ENCODE data around the gene ZNF253. TPM values are rescaled to one million over a fixed set of nuclear protein-coding genes. Genes with fewer than 3 reads are reported as not detected.
"Not testable (repeated sequence)": the region's sequence is repeated elsewhere in the genome, so short reads cannot be mapped to it uniquely, and the experiment has no call there.

ZNF253 gene
- total and polyA plus RNA-seq, 9 donors: 7.4 to 15.5 (median 11.4) TPM

GRCh38 chr19:19884583-19884982, 18.9 kb downstream of the ZNF253 start:
- no peak for DNase-seq
- Histone ChIP-seq H3K4me3 (ENCODE audit: low read length) (no peak overlapping the region), H3K4me1 (ENCODE audit: control insufficient read depth, insufficient read depth, low read length) (no peaks in the 10 kb centered on the region), H3K27ac (ENCODE audit: low read length) (no peak overlapping the region), H3K9me3 (replicated peaks; ENCODE audit: control insufficient read depth, low read depth, low read length) (peaks cover 27% of the 10 kb centered on the region), H3K36me3 (ENCODE audit: control insufficient read depth, insufficient read depth, low read length) (peaks cover 28% of the 10 kb centered on the region), H3K27me3 (ENCODE audit: control insufficient read depth, insufficient read depth, low read length) (no peaks in the 10 kb centered on the region)
- no CpG with 5 or more reads among the region's 1 CpG for WGBS (ENCODE audit: insufficient coverage)

GRCh38 chr19:19892055-19892941, 26.6 kb downstream of the ZNF253 start:
- not testable (repeated sequence) for H3K4me3 ChIP-seq (ENCODE audit: low read length)
- peaks cover 20% of the 10 kb centered on the region for H3K36me3 ChIP-seq (ENCODE audit: control insufficient read depth, insufficient read depth, low read length)

GRCh38 chr19:19900139-19900728, 34.6 kb downstream of the ZNF253 start:
- DNase-seq: peak; percentile 69
- peak overlapping the region; percentile 99 for H3K27ac ChIP-seq (ENCODE audit: low read length)
- 0% methylated on average over 1 of the region's 9 CpGs for WGBS (ENCODE audit: insufficient coverage)
- peaks cover 5% of the 10 kb centered on the region for H3K4me1 ChIP-seq (ENCODE audit: control insufficient read depth, insufficient read depth, low read length)
- H3K27me3 ChIP-seq (ENCODE audit: control insufficient read depth, insufficient read depth, low read length): no peaks in the 10 kb centered on the region
- H3K4me3 ChIP-seq (ENCODE audit: low read length): peak overlapping the region; percentile 84
- peaks cover 4% of the 10 kb centered on the region for H3K36me3 ChIP-seq (ENCODE audit: control insufficient read depth, insufficient read depth, low read length)
- peaks cover 14% of the 10 kb centered on the region for H3K9me3 ChIP-seq (replicated peaks; ENCODE audit: control insufficient read depth, low read depth, low read length)

More at GRCh38 chr19:19892055-19892941, 26.6 kb downstream of the ZNF253 start:
- not testable (repeated sequence) for H3K27me3 ChIP-seq (ENCODE audit: control insufficient read depth, insufficient read depth, low read length); H3K4me1 ChIP-seq (ENCODE audit: control insufficient read depth, insufficient read depth, low read length); H3K27ac ChIP-seq (ENCODE audit: low read length); DNase-seq
- H3K9me3 ChIP-seq (replicated peaks; ENCODE audit: control insufficient read depth, low read depth, low read length): peaks cover 62% of the 10 kb centered on the region
- WGBS (ENCODE audit: insufficient coverage): no CpG with 5 or more reads among the region's 3 CpGs

GRCh38 chr19:19900729-19901444, 35.2 kb downstream of the ZNF253 start, which contains the start of gene ZNF93:
TSS of gene ZNF93 (plus strand) at chr19:19900946. CDS start at chr19:19901089, 143 bp downstream.
- Histone ChIP-seq H3K27me3 (ENCODE audit: control insufficient read depth, insufficient read depth, low read length) (no peaks in the 10 kb centered on the region), H3K4me3 (ENCODE audit: low read length) (peak within 1 kb of the TSS; percentile 84), H3K27ac (ENCODE audit: low read length) (peak within 1 kb of the TSS; percentile 99), H3K9me3 (replicated peaks; ENCODE audit: control insufficient read depth, low read depth, low read length) (peaks cover 11% of the 10 kb centered on the region), H3K4me1 (ENCODE audit: control insufficient read depth, insufficient read depth, low read length) (peaks cover 5% of the 10 kb centered on the region), H3K36me3 (ENCODE audit: control insufficient read depth, insufficient read depth, low read length) (peaks cover 4% of the 10 kb centered on the region)
- peak; percentile 99 for DNase-seq
- 0% methylated on average over 29 of the region's 35 CpGs for WGBS (ENCODE audit: insufficient coverage)

GRCh38 chr19:19907551-19907950, 41.9 kb downstream of the ZNF253 start:
- not testable (repeated sequence) for H3K36me3 ChIP-seq (ENCODE audit: control insufficient read depth, insufficient read depth, low read length); H3K4me3 ChIP-seq (ENCODE audit: low read length); H3K27me3 ChIP-seq (ENCODE audit: control insufficient read depth, insufficient read depth, low read length); H3K9me3 ChIP-seq (replicated peaks; ENCODE audit: control insufficient read depth, low read depth, low read length); H3K4me1 ChIP-seq (ENCODE audit: control insufficient read depth, insufficient read depth, low read length); H3K27ac ChIP-seq (ENCODE audit: low read length); DNase-seq
- WGBS (ENCODE audit: insufficient coverage): no CpG with 5 or more reads among the region's 3 CpGs

GRCh38 chr19:19909654-19910053, 44.0 kb downstream of the ZNF253 start:
- Histone ChIP-seq H3K27me3 (ENCODE audit: control insufficient read depth, insufficient read depth, low read length) (no peaks in the 10 kb centered on the region), H3K9me3 (replicated peaks; ENCODE audit: control insufficient read depth, low read depth, low read length) (no peaks in the 10 kb centered on the region), H3K36me3 (ENCODE audit: control insufficient read depth, insufficient read depth, low read length) (peaks cover 3% of the 10 kb centered on the region), H3K4me1 (ENCODE audit: control insufficient read depth, insufficient read depth, low read length) (no peaks in the 10 kb centered on the region), H3K4me3 (ENCODE audit: low read length) (no peak overlapping the region), H3K27ac (ENCODE audit: low read length) (no peak overlapping the region)
- no peak for DNase-seq
- WGBS (ENCODE audit: insufficient coverage): no CpG with 5 or more reads among the region's 2 CpGs

GRCh38 chr19:19911150-19911549, 45.5 kb downstream of the ZNF253 start:
- no CpG with 5 or more reads among the region's 1 CpG for WGBS (ENCODE audit: insufficient coverage)
- Histone ChIP-seq H3K36me3 (ENCODE audit: control insufficient read depth, insufficient read depth, low read length) (peaks cover 3% of the 10 kb centered on the region), H3K9me3 (replicated peaks; ENCODE audit: control insufficient read depth, low read depth, low read length) (no peaks in the 10 kb centered on the region), H3K4me3 (ENCODE audit: low read length) (no peak overlapping the region), H3K27ac (ENCODE audit: low read length) (no peak overlapping the region), H3K27me3 (ENCODE audit: control insufficient read depth, insufficient read depth, low read length) (no peaks in the 10 kb centered on the region), H3K4me1 (ENCODE audit: control insufficient read depth, insufficient read depth, low read length) (no peaks in the 10 kb centered on the region)
- DNase-seq: no peak

- Histone ChIP-seq H3K27ac (ENCODE audit: low read length) (no peak overlapping the region), H3K36me3 (ENCODE audit: control insufficient read depth, insufficient read depth, low read length) (peaks cover 6% of the 10 kb centered on the region), H3K4me1 (ENCODE audit: control insufficient read depth, insufficient read depth, low read length) (no peaks in the 10 kb centered on the region), H3K4me3 (ENCODE audit: low read length) (no peak overlapping the region), H3K9me3 (replicated peaks; ENCODE audit: control insufficient read depth, low read depth, low read length) (no peaks in the 10 kb centered on the region), H3K27me3 (ENCODE audit: control insufficient read depth, insufficient read depth, low read length) (no peaks in the 10 kb centered on the region)
- no peak for DNase-seq
- WGBS (ENCODE audit: insufficient coverage): no CpG with 5 or more reads among the region's 3 CpGs
Measured at GRCh38 chr19:19914596-19914995, 48.9 kb downstream of the ZNF253 start.

GRCh38 chr19:19930417-19930816, 64.7 kb downstream of the ZNF253 start:
- DNase-seq; H3K27ac ChIP-seq (ENCODE audit: low read length); H3K4me1 ChIP-seq (ENCODE audit: control insufficient read depth, insufficient read depth, low read length); H3K4me3 ChIP-seq (ENCODE audit: low read length); H3K27me3 ChIP-seq (ENCODE audit: control insufficient read depth, insufficient read depth, low read length): not testable (repeated sequence)
- peaks cover 27% of the 10 kb centered on the region for H3K36me3 ChIP-seq (ENCODE audit: control insufficient read depth, insufficient read depth, low read length)
- H3K9me3 ChIP-seq (replicated peaks; ENCODE audit: control insufficient read depth, low read depth, low read length): peaks cover 53% of the 10 kb centered on the region
- WGBS (ENCODE audit: insufficient coverage): 74% methylated on average over 5 of the region's 7 CpGs
